Upper lobe of left lung (tissue), 4 donors: ENCODE results near the gene PRXL2A.

ENCODE experiments used
- EP300 ChIP-seq, 4 donors: sonication (generic); formaldehyde crosslinking; IDR thresholded peaks; one replicate each; pipeline ENCODE4 v1.5.1; 2017; ENCODE audit warnings: antibody characterized with exemption in 4 of 4, control low read depth in 2 of 4
- POLR2A ChIP-seq, 4 donors: fragments of 450-650 bp; IDR thresholded peaks; one replicate each; pipeline ENCODE4 v1.5.1; 2016 to 2017; ENCODE audit warnings: antibody characterized with exemption in 4 of 4, mild to moderate bottlenecking in 2 of 4
- TF ChIP-seq, protein P1 (sequence below), 6 experiments: fragments of 450-650 bp in 4 of 6; fragments of 200-600 bp in 2 of 6; sonication (generic) in 2 of 6; IDR thresholded peaks; one replicate each; pipeline ENCODE4 v1.5.1; 2016 to 2019; ENCODE audit warnings: antibody characterized with exemption in 6 of 6

DNA sequence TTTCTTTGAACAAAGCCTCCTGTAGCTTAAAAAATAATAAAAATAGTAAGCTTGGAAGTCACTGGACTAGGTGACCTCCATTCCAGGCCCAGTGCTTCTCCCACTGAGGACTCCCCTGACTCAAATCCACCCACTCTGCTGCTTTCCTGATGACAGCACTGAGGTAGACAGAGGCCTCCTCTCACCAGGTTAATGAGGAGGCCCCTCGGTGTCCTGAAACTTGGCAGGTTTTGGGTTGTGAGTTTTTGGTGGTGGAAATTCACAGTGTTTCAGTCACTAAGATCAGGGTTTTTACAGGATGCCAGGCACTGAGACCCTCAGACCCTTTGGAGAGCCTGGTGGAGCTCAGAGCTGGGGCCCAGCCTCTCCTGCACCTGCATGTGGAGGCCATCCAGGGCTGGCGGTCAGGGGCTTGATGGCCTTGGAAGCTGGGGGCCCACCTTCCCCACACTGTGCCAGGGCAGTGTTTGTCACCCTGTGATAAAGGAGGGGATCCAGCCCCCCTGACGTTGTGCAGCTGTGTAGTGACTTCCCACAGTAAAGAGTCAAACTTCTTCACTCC lies 64.8 kb downstream of the PRXL2A start:
- TF ChIP-seq, protein P1, sequence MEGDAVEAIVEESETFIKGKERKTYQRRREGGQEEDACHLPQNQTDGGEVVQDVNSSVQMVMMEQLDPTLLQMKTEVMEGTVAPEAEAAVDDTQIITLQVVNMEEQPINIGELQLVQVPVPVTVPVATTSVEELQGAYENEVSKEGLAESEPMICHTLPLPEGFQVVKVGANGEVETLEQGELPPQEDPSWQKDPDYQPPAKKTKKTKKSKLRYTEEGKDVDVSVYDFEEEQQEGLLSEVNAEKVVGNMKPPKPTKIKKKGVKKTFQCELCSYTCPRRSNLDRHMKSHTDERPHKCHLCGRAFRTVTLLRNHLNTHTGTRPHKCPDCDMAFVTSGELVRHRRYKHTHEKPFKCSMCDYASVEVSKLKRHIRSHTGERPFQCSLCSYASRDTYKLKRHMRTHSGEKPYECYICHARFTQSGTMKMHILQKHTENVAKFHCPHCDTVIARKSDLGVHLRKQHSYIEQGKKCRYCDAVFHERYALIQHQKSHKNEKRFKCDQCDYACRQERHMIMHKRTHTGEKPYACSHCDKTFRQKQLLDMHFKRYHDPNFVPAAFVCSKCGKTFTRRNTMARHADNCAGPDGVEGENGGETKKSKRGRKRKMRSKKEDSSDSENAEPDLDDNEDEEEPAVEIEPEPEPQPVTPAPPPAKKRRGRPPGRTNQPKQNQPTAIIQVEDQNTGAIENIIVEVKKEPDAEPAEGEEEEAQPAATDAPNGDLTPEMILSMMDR (IDR thresholded peaks at IDR 0.05), result no peak
- TF ChIP-seq POLR2A (IDR thresholded peaks at IDR 0.05), result no peak
- TF ChIP-seq EP300 (IDR thresholded peaks at IDR 0.05), result no peak
